Hepatocyte (in vitro differentiated cells): ENCODE measurements around the gene ADAP1. TPM values are rescaled to one million over a fixed set of nuclear protein-coding genes. Genes with fewer than 3 reads are reported as not detected.

Experiments
- DNase-seq: peaks from one replicate; pipeline ENCODE4 v3.0.0-alpha.2; 2016; ENCODE audit warnings: low spot score
- H2AFZ ChIP-seq: fragments of 200-600 bp; sonication (generic); 2 replicates; pipeline ENCODE4 v1.6.0; 2016; ENCODE audit warnings: antibody characterized with exemption, mild to moderate bottlenecking
- H3K27ac ChIP-seq: fragments of 200-600 bp; sonication (generic); 2 replicates; pipeline ENCODE4 v1.5.1; 2016; ENCODE audit warnings: mild to moderate bottlenecking
- H3K27me3 ChIP-seq: fragments of 200-600 bp; sonication (generic); 2 replicates; pipeline ENCODE4 v1.6.1; 2016
- H3K36me3 ChIP-seq: fragments of 200-600 bp; sonication (generic); replicated peaks from 2 replicates; pipeline ENCODE4 v1.5.1; 2016; ENCODE audit warnings: low read depth; ENCODE audit not compliant: insufficient read depth
- H3K4me1 ChIP-seq: fragments of 200-600 bp; sonication (generic); 2 replicates; pipeline ENCODE4 v1.5.1; 2016; ENCODE audit warnings: mild to moderate bottlenecking, moderate library complexity; ENCODE audit not compliant: insufficient read depth
- H3K4me2 ChIP-seq: fragments of 200-600 bp; sonication (generic); 2 replicates; pipeline ENCODE4 v1.6.0; 2016
- H3K4me3 ChIP-seq: fragments of 200-600 bp; sonication (generic); 2 replicates; pipeline ENCODE4 v1.5.1; 2016; ENCODE audit warnings: mild to moderate bottlenecking
- H3K79me2 ChIP-seq: fragments of 200-600 bp; sonication (generic); 2 replicates; pipeline ENCODE4 v1.6.0; 2017; ENCODE audit warnings: mild to moderate bottlenecking
- H3K9me2 ChIP-seq: fragments of 200-600 bp; sonication (generic); replicated peaks from 2 replicates; pipeline ENCODE4 v1.6.0; 2017; ENCODE audit warnings: mild to moderate bottlenecking; ENCODE audit not compliant: insufficient read depth
- H3K9me3 ChIP-seq: fragments of 200-600 bp; sonication (generic); 2 replicates; pipeline ENCODE4 v1.5.1; 2016; ENCODE audit warnings: low read depth, mild to moderate bottlenecking
- H4K20me1 ChIP-seq: fragments of 200-600 bp; sonication (generic); 2 replicates; pipeline ENCODE4 v1.6.0; 2016; ENCODE audit warnings: mild to moderate bottlenecking; ENCODE audit not compliant: insufficient read depth, poor library complexity, severe bottlenecking
- CTCF ChIP-seq: fragments of 200-600 bp; sonication (generic); IDR thresholded peaks from 2 replicates; pipeline ENCODE4 v1.5.1; 2016; ENCODE audit warnings: antibody characterized with exemption, mild to moderate bottlenecking; ENCODE audit not compliant: poor library complexity
- EZH2 ChIP-seq: fragments of 200-600 bp; sonication (generic); IDR thresholded peaks from 2 replicates; pipeline ENCODE4 v1.6.1; 2016; ENCODE audit warnings: antibody characterized with exemption, mild to moderate bottlenecking, borderline replicate concordance
- EZH2phosphoT487 ChIP-seq: fragments of 200-600 bp; sonication (generic); IDR thresholded peaks from one replicate; pipeline ENCODE4 v1.6.1; 2018; ENCODE audit warnings: antibody characterized with exemption, mild to moderate bottlenecking, low read depth, moderate library complexity; ENCODE audit not compliant: unreplicated experiment, severe bottlenecking
- WGBS: methylation state at CpG from one replicate; pipeline ENCODE4 v1.1.6; 2016; ENCODE audit warnings: low lambda C conversion rate; ENCODE audit errors: missing lambda C conversion rate; 5-methylcytosine and 5-hydroxymethylcytosine counted together
- polyA plus RNA-seq: library from polyadenylated mRNA; unstranded; fragments of >200 nt; fragmentation: Nextera tagmentation; extraction: Ambion mirVana; gene quantifications from 2 replicates; pipeline ENCODE4 v1.2.1, GENCODE V29; 2016
- total RNA-seq: library from RNA; depleted of rRNA; stranded (reverse); fragments of >200 nt; gene quantifications from 2 replicates; pipeline ENCODE4 v1.2.3, GENCODE V29; 2014

ADAP1 gene
- total and polyA plus RNA-seq, 2 experiments from 2014 or later = 25.6 to 35.7 TPM

GRCh38 chr7:987909-988308, 33.4 kb upstream of the ADAP1 start:
- no peaks in the 10 kb centered on the region for H3K36me3 ChIP-seq
- no peaks in the 10 kb centered on the region for H3K27me3 ChIP-seq
- peaks cover 27% of the 10 kb centered on the region for H3K4me1 ChIP-seq

GRCh38 chr7:986766-987751, 32.6 kb upstream of the ADAP1 start:
- no peak overlapping the region for H3K4me3 ChIP-seq
- no peaks in the 10 kb centered on the region for H4K20me1 ChIP-seq
- no peaks in the 10 kb centered on the region for H3K9me2 ChIP-seq
- no peak for TF ChIP-seq CTCF
- no peak for TF ChIP-seq EZH2phosphoT487
- no peak for TF ChIP-seq EZH2
- H3K4me2 ChIP-seq = no peak overlapping the region
- DNase-seq = no peak
- H3K4me1 ChIP-seq = peaks cover 33% of the 10 kb centered on the region
- H3K36me3 ChIP-seq = no peaks in the 10 kb centered on the region
- no peak overlapping the region for H3K27ac ChIP-seq
- WGBS = 94% methylated on average over 36 of the region's 56 CpGs
- H3K79me2 ChIP-seq = peaks cover 8% of the 10 kb centered on the region
- no peak overlapping the region for H2AFZ ChIP-seq
- no peaks in the 10 kb centered on the region for H3K27me3 ChIP-seq
- no peaks in the 10 kb centered on the region for H3K9me3 ChIP-seq

More at GRCh38 chr7:987909-988308, 33.4 kb upstream of the ADAP1 start:
- Histone ChIP-seq H3K4me2 (peak overlapping the region; percentile 63), H3K9me3 (no peaks in the 10 kb centered on the region), H4K20me1 (no peaks in the 10 kb centered on the region), H2AFZ (no peak overlapping the region), H3K4me3 (no peak overlapping the region), H3K79me2 (peaks cover 8% of the 10 kb centered on the region), H3K27ac (no peak overlapping the region), H3K9me2 (no peaks in the 10 kb centered on the region)
- TF ChIP-seq EZH2 = no peak
- no peak for TF ChIP-seq EZH2phosphoT487
- TF ChIP-seq CTCF = no peak
- no peak for DNase-seq
- WGBS = 69% methylated on average over 6 of the region's 6 CpGs

- peaks cover 8% of the 10 kb centered on the region for H3K79me2 ChIP-seq
- no peak overlapping the region for H2AFZ ChIP-seq
- H3K9me3 ChIP-seq = no peaks in the 10 kb centered on the region
- peaks cover 34% of the 10 kb centered on the region for H3K4me1 ChIP-seq
- no peaks in the 10 kb centered on the region for H4K20me1 ChIP-seq
- TF ChIP-seq EZH2phosphoT487 (no peak), EZH2 (no peak), CTCF (no peak)
- no peak overlapping the region for H3K4me2 ChIP-seq
- no peak for DNase-seq
- no peaks in the 10 kb centered on the region for H3K9me2 ChIP-seq
- no peaks in the 10 kb centered on the region for H3K27me3 ChIP-seq
- no peak overlapping the region for H3K4me3 ChIP-seq
- no peaks in the 10 kb centered on the region for H3K36me3 ChIP-seq
- 76% methylated on average over 38 of the region's 41 CpGs for whole genome bisulfite sequencing
- no peak overlapping the region for H3K27ac ChIP-seq
Observed at GRCh38 chr7:985915-986741, 31.6 kb upstream of the ADAP1 start.
